GM19099 (cell line): Measurements from ENCODE around the gene SMOC2.

ENCODE experiments used
- POLR2A ChIP-seq: IDR thresholded peaks from 3 replicates; pipeline ENCODE4 v1.6.1; 2011; ENCODE audit warnings: low read depth; ENCODE audit not compliant: insufficient read length; ENCODE audit errors: extremely low read depth

Gene SMOC2

GRCh38 chr6:168475188-168476013 lies 34.4 kb downstream of the SMOC2 start:
- no peak for TF ChIP-seq POLR2A

DNA sequence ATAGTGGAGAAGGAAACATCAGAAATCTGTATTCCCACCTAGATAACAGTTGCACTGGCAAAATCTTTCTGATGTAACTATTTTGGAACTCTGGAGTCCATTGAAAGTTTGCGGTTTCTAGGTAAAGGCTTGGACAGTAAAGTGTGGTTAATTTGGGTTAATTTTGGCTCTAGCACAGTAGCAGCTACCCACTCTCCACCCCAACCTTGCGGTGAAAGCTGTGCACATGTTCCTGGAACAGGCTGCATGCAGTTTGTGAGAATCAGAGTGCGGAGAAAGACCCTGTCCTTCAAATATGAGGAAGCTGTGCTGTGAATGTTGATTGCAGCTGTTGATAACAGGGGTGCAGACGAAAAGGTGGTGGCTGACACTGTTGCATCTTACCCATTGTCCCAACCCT lies 38.4 kb downstream of the SMOC2 start:
- no peak for TF ChIP-seq POLR2A

DNA sequence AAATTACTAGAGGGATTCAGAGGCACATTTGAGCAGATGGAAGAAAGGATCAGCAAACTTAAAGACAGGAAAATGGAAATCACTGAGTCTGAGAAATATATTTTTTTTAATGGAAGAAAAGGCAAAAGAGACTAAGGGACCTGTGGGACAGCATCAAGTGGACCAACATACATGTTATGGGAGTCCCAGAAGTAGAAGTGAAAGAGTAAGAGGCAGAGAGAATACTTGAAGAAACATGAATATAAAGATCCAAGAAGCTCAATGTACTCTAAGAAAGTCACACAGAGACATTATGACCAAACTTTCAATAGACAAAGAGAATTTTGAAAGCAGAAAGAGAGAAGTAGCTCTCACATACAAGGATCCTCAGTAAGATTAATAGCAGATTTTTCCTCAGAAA lies 39.5 kb downstream of the SMOC2 start:
- TF ChIP-seq POLR2A, result no peak

DNA sequence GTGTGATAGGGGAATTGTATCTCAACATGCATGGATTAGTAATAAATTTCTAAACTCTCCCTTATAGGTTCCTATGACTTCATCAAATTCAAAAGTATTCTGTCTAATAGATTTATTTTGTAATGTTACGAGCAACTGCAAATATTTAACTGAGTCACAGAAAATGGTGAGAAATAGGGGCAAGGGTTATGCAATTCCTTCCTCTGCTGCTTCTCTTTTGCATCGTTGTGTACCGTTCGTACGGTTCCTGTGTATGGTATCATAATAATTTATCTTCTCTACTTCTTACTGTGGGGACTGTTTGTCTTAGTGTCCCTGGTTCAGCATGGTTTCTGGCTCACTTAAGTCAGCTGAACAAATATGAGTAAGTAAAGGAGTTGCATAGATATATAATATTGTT lies 44.8 kb downstream of the SMOC2 start:
- no peak for TF ChIP-seq POLR2A

GRCh38 chr6:168490757-168491156 lies 49.8 kb downstream of the SMOC2 start:
- no peak for TF ChIP-seq POLR2A

DNA sequence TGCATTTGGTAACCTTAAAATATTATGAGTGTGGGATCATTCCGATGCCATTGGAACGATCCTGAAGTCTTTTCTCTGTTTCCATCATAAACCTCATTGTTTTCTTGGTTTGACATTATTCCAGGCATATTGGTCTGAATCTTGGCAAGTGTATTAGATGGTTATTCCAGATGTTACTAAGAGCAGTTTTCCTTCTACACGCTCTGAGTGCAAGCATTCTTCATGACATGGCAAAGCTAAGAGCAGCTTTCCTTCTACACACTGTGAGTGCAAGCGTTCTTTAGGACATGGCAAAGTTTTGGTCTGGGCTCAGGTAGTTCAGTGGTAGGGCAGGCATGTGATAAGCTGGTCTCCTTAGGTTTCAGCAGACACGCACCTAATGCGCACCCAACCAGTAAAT lies 53.0 kb downstream of the SMOC2 start:
- TF ChIP-seq POLR2A, result no peak

GRCh38 chr6:168494726-168495125 lies 53.7 kb downstream of the SMOC2 start:
- TF ChIP-seq POLR2A, result no peak

DNA sequence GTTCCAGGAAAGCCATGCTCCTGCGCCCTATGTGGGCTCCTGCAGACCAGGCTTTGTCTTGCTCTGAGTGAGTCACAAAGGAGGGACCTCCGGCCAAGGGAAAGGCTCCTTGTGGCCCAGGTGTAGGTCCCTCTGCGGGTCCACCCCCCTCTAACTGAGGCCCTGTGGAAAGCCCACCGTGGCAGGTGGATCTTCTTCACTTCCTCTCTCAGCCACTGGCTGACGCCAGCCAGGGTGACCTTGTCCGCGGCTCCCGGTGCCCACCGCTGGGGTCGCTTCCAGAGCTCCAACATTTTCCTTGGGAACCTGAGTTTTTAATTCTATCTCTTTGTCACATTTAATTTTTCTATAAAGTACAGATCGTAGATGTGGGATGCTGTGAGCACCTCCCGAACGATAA lies 54.1 kb downstream of the SMOC2 start:
- TF ChIP-seq POLR2A, result no peak

GRCh38 chr6:168495636-168496035 lies 54.7 kb downstream of the SMOC2 start:
- no peak for TF ChIP-seq POLR2A

DNA sequence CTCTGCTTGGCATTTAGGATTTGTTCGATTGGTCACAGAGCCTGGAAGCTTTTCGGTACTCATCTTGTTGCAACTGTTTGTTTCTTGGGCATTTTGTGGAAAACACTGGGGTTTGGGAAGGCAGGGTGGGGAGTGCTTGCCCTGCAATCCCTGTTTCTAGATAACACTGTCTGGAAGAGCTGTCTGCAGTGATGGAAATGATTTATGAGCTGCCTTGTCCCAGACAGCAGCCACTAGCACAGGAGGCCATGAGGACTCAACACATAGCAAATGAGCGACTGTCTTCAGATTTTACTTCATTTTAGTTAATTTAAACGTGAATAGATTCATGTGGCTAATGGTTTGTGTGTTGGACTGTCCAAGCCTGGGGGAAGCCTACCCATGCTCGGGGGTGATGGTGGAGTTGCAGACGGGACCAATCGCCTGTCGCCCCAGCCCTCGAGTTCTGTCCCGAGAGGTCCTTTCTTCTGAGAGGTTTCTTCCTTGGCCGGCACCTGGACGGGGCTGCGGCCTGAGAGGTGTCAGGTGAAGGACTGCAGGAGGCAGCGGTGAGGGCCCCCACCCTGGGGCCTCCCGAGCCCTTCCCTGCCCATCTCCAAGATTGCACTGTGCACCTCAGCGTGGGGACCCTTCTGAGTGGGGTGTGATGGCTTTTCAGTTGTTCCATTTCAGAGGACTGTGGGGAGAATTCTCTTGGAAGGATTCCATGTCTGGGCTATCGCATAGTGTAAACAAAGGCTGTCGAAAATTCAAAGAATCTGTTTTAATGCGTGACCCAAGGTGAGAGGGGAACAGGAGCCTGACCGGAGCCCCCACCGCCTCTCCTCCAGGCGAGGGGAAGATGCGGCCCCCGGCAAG lies 55.4 kb downstream of the SMOC2 start:
- TF ChIP-seq POLR2A, result no peak

- TF ChIP-seq POLR2A, result no peak
Observed at GRCh38 chr6:168496997-168497331, 56.0 kb downstream of the SMOC2 start.

- no peak for TF ChIP-seq POLR2A
Observed at GRCh38 chr6:168497381-168497780, 56.4 kb downstream of the SMOC2 start.

DNA sequence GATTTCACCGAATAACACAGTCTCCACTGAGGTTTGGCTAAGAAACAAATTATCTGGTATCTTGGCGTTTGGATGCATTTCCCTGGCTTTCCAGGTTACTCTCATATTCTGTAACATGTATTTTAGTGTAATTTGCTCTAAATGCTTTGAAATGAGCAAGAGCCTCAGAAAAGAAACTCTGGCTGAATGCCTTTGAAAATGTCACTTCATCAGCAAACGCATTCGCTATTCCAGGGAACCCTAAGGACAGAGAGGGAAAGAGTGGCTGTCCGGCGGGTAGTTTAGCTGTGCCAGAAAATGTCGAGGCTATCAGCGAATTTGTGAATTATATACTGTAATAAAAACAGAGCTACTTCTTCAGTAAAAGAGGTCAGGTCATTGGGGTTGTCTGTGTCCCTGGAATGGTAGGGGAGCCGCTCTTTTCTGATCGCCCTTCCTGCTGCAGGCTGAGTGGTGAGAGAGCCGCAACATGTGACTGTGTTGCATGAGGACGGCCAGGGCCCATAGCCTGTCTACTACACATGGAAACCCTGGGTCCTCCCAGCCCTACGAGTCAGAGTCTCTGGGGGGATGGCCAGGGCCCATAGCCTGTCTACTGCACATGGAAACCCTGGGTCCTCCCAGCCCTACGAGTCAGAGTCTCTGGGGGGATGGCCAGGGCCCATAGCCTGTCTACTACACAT lies 57.3 kb downstream of the SMOC2 start:
- TF ChIP-seq POLR2A, result no peak

GRCh38 chr6:168499045-168499650 lies 58.2 kb downstream of the SMOC2 start:
- no peak for TF ChIP-seq POLR2A

DNA sequence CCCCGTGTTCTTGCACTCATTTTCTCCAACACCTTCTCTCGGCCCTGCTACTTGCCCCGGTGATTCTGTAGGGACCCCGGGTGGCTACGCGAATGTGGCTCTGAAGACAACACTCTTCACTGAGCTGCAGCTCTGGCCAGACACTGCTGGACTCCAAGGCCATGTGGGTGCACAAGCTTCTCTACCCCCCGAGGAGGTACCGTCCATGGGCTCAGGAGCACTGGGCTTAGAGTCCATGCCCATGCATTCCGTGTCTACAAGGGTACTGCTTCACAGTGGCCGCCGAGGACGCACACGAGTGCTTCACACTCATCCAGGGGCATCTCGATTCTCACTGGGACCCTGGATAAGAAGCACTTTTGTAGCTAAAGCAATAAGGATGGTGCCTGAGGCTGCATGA lies 59.5 kb downstream of the SMOC2 start:
- no peak for TF ChIP-seq POLR2A
